ENCODE results near the gene KIF9. TPM values are rescaled to one million over a fixed set of nuclear protein-coding genes. Genes with fewer than 3 reads are reported as not detected.
A peak's percentile ranks its signal among the peaks of the same experiment; 100 is the strongest.

Gene KIF9
- total RNA-seq, 1 experiment from 2014 or later = 13.1 TPM

DNA sequence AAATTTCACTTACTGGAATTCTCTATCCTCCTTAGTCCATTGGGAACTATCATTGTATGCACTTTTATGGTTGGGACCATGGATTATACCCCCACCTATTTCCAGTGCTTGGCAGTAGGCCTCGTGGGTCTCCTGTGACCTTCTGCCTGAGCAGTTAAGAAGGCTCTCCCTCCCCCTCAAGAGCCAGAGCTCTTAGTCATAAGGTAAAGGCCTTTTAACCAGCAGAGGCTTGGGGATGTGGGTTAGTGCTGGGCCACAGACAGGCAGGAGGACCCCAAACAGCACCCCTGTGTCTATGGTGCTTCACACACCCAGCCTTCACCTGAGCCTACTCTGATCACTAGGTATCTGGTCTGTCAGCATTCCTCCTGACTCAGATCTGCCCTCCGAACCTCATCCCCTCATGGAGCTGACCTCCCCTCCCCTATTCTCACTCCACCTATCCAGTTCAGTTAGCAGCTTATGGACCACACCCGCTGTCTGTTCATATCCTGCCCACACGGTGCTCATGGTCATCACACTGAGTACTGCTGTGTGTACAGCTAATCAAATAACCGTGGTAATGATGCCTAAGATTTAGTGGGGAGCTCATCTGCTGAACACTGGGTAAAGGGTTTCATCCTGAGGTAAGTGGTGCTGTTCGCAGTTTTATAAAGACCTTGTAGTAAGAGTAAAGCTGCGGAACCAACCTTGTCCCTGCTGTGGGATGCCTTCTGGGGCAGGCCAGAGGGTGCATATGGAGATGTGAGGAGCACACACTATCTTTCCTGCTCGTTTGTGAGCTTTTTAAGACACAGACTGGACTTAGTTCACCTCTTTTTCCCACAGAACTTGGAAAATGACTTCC lies 41.1 kb upstream of the KIF9 start:
- ATAC-seq = peak; percentile 78
- DNase-seq (ENCODE audit: low read depth, low spot score) = peak; percentile 35
- intact Hi-C loops (cut with micrococcal nuclease) = loop anchor here (1.0 to 10.0 kb wide), 4 partner anchors 73 to 618 kb away; no protein-coding TSS in a partner anchor
- Histone ChIP-seq H3K36me3 (ENCODE audit: control insufficient read depth in 1 of 2, insufficient read depth in 2 of 2, low read length in 2 of 2) (peaks cover 3 to 10% of the 10 kb centered on the region in 2 experiments; a peak in 3 of 4 replicates), H4K20me1 (ENCODE audit: insufficient read depth) (no peaks in the 10 kb centered on the region), H3K9me3 (ENCODE audit: control insufficient read depth in 1 of 2, insufficient read depth in 1 of 2, low read depth in 1 of 2, low read length in 2 of 2) (no peaks in the 10 kb centered on the region), H3K27ac (ENCODE audit: low read depth, low read length) (peak overlapping the region; percentile 15), H3K9ac (ENCODE audit: low read length) (peak overlapping the region; percentile 23; the same call in 1 of the 2 replicates), H3K9me2 (ENCODE audit: insufficient read depth) (no peaks in the 10 kb centered on the region), H3K4me1 (ENCODE audit: control insufficient read depth in 1 of 2, insufficient read depth in 2 of 2, low read length in 2 of 2) (peaks cover 8 to 20% of the 10 kb centered on the region in 2 experiments), H3K27me3 (ENCODE audit: insufficient read depth, low read length) (no peaks in the 10 kb centered on the region), H3K4me3 (replicated peaks in 1 of 2; ENCODE audit: low read depth in 1 of 2, low read length in 2 of 2) (no peak overlapping the region), H3K79me2 (ENCODE audit: insufficient read depth, low read length) (peaks cover 2% of the 10 kb centered on the region; the same call in 1 of the 2 replicates), H3K4me2 (ENCODE audit: low read length) (peak overlapping the region; percentile 67), H2AFZ (ENCODE audit: low read depth, low read length, poor library complexity, severe bottlenecking) (no peak overlapping the region)
- BruUV-seq (replicated peaks) = no TSS peak
- ChIA-PET POLR2A (interaction anchor here (0.7 to 1.4 kb wide), 2 partner anchors 129 to 196 kb away, joined by 3 to 4 read pairs; no protein-coding TSS in a partner anchor), CTCF (interaction anchor here (0.6 to 2.1 kb wide), 27 partner anchors 10 to 1602 kb away, joined by 3 to 22 read pairs (median 4); partner anchors contain the start of genes KIF9 and KLHL18), RAD21 (ENCODE audit: low non-redundant PET in 1 of 2, low total read pairs in 2 of 2, uncharacterized antibody in 2 of 2, unreplicated experiment in 2 of 2) (interaction anchor here (0.5 to 1.1 kb wide), 11 partner anchors 14 to 647 kb away, joined by 3 to 7 read pairs (median 3); no protein-coding TSS in a partner anchor)
- TF ChIP-seq FOSL1 (IDR thresholded peaks at IDR 0.05; ENCODE audit: low read depth) (0 out of 2 replicates have a peak, but pooled peaks have one; percentile 16), SP1 (IDR thresholded peaks at IDR 0.05; ENCODE audit: low read depth) (no peak)

GRCh38 chr3:47319956-47320355 lies 37.4 kb upstream of the KIF9 start:
- no peaks in the 10 kb centered on the region for H3K9me3 ChIP-seq (ENCODE audit: control insufficient read depth in 1 of 2, insufficient read depth in 1 of 2, low read depth in 1 of 2, low read length in 2 of 2)
- BruUV-seq (replicated peaks) = TSS peak; percentile 38
- intact Hi-C loops (cut with micrococcal nuclease) = loop anchor here (5.0 to 10.0 kb wide), 2 partner anchors 275 to 398 kb away; no protein-coding TSS in a partner anchor
- no peaks in the 10 kb centered on the region for H4K20me1 ChIP-seq (ENCODE audit: insufficient read depth)
- peaks cover 0 to 5% of the 10 kb centered on the region in 2 experiments; a peak in 3 of 4 replicates for H3K36me3 ChIP-seq (ENCODE audit: control insufficient read depth in 1 of 2, insufficient read depth in 2 of 2, low read length in 2 of 2)
- TF ChIP-seq EZH2phosphoT487 (IDR thresholded peaks at IDR 0.05; ENCODE audit: borderline replicate concordance) (no peak), YY1 (IDR thresholded peaks at IDR 0.05; ENCODE audit: extremely low read depth, insufficient replicate concordance, low read depth, low read length) (no peak), TCF7L2 (IDR thresholded peaks at IDR 0.05; ENCODE audit: borderline replicate concordance, extremely low read depth, insufficient read depth, insufficient read length) (no peak), ZBTB33 (IDR thresholded peaks at IDR 0.05; ENCODE audit: extremely low read depth, insufficient replicate concordance, low read length) (no peak), ZFX (IDR thresholded peaks at IDR 0.05) (no peak), JUND (IDR thresholded peaks at IDR 0.05) (no peak), CBX3 (IDR thresholded peaks at IDR 0.05; ENCODE audit: low read depth) (no peak)
- no peak overlapping the region for H3K4me2 ChIP-seq (ENCODE audit: low read length)
- H3K9me2 ChIP-seq (ENCODE audit: insufficient read depth) = no peaks in the 10 kb centered on the region
- ChIA-PET POLR2A (no interaction called here), CTCF (interaction anchor here (2.0 kb wide), 1 partner anchor 69 kb away, joined by 4 read pairs; no protein-coding TSS in a partner anchor), RAD21 (ENCODE audit: low non-redundant PET in 1 of 2, low total read pairs in 2 of 2, uncharacterized antibody in 2 of 2, unreplicated experiment in 2 of 2) (no interaction called here)
- no peak overlapping the region for H3K4me3 ChIP-seq (replicated peaks in 1 of 2; ENCODE audit: low read depth in 1 of 2, low read length in 2 of 2)
- no peak overlapping the region for H3K9ac ChIP-seq (ENCODE audit: low read length)
- ATAC-seq = no peak
- peaks cover 2% of the 10 kb centered on the region; the same call in 1 of the 2 replicates for H3K79me2 ChIP-seq (ENCODE audit: insufficient read depth, low read length)
- no peak overlapping the region for H3K27ac ChIP-seq (ENCODE audit: low read depth, low read length)
- H2AFZ ChIP-seq (ENCODE audit: low read depth, low read length, poor library complexity, severe bottlenecking) = no peak overlapping the region
- H3K27me3 ChIP-seq (ENCODE audit: insufficient read depth, low read length) = no peaks in the 10 kb centered on the region
- H3K4me1 ChIP-seq (ENCODE audit: control insufficient read depth in 1 of 2, insufficient read depth in 2 of 2, low read length in 2 of 2) = peaks cover 8 to 28% of the 10 kb centered on the region in 2 experiments
- DNase-seq (ENCODE audit: low read depth, low spot score) = no peak
